ENCODE data around the gene LRP2.
A peak's percentile ranks its signal among the peaks of the same experiment; 100 is the strongest.

LRP2 gene

GRCh38 chr2:169086893-169087467, 275.4 kb downstream of the LRP2 start:
- no peak for DNase-seq (ENCODE audit: low spot score)
- TF ChIP-seq CTCF (IDR thresholded peaks at IDR 0.05; ENCODE audit: extremely low read depth, insufficient read depth, missing control alignments) = no peak
- in situ Hi-C loops (cut with MboI; ENCODE audit: low pct_unique_long_range_greater_than_20kb, low sequenced_read_pairs, unreplicated experiment) = no loop called here

- DNase-seq (ENCODE audit: low spot score) = peak; percentile 25
- in situ Hi-C loops (cut with MboI; ENCODE audit: low pct_unique_long_range_greater_than_20kb, low sequenced_read_pairs, unreplicated experiment) = no loop called here
- no peak for TF ChIP-seq CTCF (IDR thresholded peaks at IDR 0.05; ENCODE audit: extremely low read depth, insufficient read depth, missing control alignments)
These were observed 279.3 kb downstream of the LRP2 start for GRCh38 chr2:169082995-169083394.

GRCh38 chr2:169081551-169081950, 280.8 kb downstream of the LRP2 start:
- TF ChIP-seq CTCF (IDR thresholded peaks at IDR 0.05; ENCODE audit: extremely low read depth, insufficient read depth, missing control alignments) = no peak
- DNase-seq (ENCODE audit: low spot score) = no peak
- in situ Hi-C loops (cut with MboI; ENCODE audit: low pct_unique_long_range_greater_than_20kb, low sequenced_read_pairs, unreplicated experiment) = no loop called here

GRCh38 chr2:169080250-169081069, 281.9 kb downstream of the LRP2 start:
- in situ Hi-C loops (cut with MboI; ENCODE audit: low pct_unique_long_range_greater_than_20kb, low sequenced_read_pairs, unreplicated experiment) = no loop called here
- no peak for TF ChIP-seq CTCF (IDR thresholded peaks at IDR 0.05; ENCODE audit: extremely low read depth, insufficient read depth, missing control alignments)
- DNase-seq (ENCODE audit: low spot score) = no peak

GRCh38 chr2:169077674-169078240, 284.6 kb downstream of the LRP2 start:
- no peak for DNase-seq (ENCODE audit: low spot score)
- in situ Hi-C loops (cut with MboI; ENCODE audit: low pct_unique_long_range_greater_than_20kb, low sequenced_read_pairs, unreplicated experiment) = no loop called here
- no peak for TF ChIP-seq CTCF (IDR thresholded peaks at IDR 0.05; ENCODE audit: extremely low read depth, insufficient read depth, missing control alignments)

Measured in GM13977 (cell line).